Caco-2 (cell line): ENCODE results near the gene NEDD4L. TPM values are rescaled to one million over a fixed set of nuclear protein-coding genes. Genes with fewer than 3 reads are reported as not detected.

Experiments used
- BruUV-seq: library from RNA; stranded (reverse); fragments of 400-500 nt; replicated peaks from 2 replicates; lab custom pipeline; 2021; lab: Mats Ljungman, UMichigan
- CTCF ChIA-PET: fragments of 300-600 bp; sonication (Branson Sonifier 250); formaldehyde crosslinking; loops from one replicate; lab custom pipeline; 2022; ENCODE audit warnings: antibody characterized with exemption; lab: Charles Lee
- POLR2A ChIA-PET: fragments of 300-600 bp; sonication (Branson Sonifier 250); formaldehyde crosslinking; loops from one replicate; lab custom pipeline; 2022; ENCODE audit warnings: antibody characterized with exemption; lab: Charles Lee
- DNase-seq, 2 experiments: peaks; one replicate each; pipeline versions ENCODE4 v3.0.0 to v3.0.0-alpha.2; 2020 to 2022
- H3K27me3 ChIP-seq: replicated peaks from 2 replicates; pipeline ENCODE4 v1.6.0; 2011; ENCODE audit warnings: low read length; ENCODE audit not compliant: control insufficient read depth, insufficient read depth
- H3K36me3 ChIP-seq: 2 replicates; pipeline ENCODE4 v1.5.1; 2011; ENCODE audit warnings: low read length; ENCODE audit not compliant: control insufficient read depth, insufficient read depth
- H3K4me1 ChIP-seq: fragments of 250-450 bp; sonication (Bioruptor Pico); 2 replicates; pipeline ENCODE4 v1.5.1; 2020; ENCODE audit warnings: mild to moderate bottlenecking
- H3K4me3 ChIP-seq: 2 replicates; pipeline ENCODE4 v1.5.1; 2011; ENCODE audit warnings: low read depth, mild to moderate bottlenecking, control low read depth, low read length
- H3K9me3 ChIP-seq: fragments of 250-450 bp; sonication (Bioruptor Pico); 2 replicates; pipeline ENCODE4 v1.5.1; 2020; ENCODE audit warnings: mild to moderate bottlenecking, moderate library complexity
- H3K27ac Mint-ChIP-seq: one replicate; pipeline ENCODE4 v1.8.0; 2022; ENCODE audit warnings: mixed read lengths; ENCODE audit not compliant: unreplicated experiment
- H3K27me3 Mint-ChIP-seq: one replicate; pipeline ENCODE4 v1.8.0; 2022; ENCODE audit warnings: mixed read lengths; ENCODE audit not compliant: insufficient read depth, unreplicated experiment
- H3K36me3 Mint-ChIP-seq: one replicate; pipeline ENCODE4 v1.8.0; 2022; ENCODE audit warnings: mild to moderate bottlenecking, mixed read lengths; ENCODE audit not compliant: insufficient read depth, unreplicated experiment
- H3K4me1 Mint-ChIP-seq: one replicate; pipeline ENCODE4 v1.8.0; 2022; ENCODE audit warnings: low read depth, mixed read lengths; ENCODE audit not compliant: unreplicated experiment
- H3K4me3 Mint-ChIP-seq: one replicate; pipeline ENCODE4 v1.8.0; 2022; ENCODE audit warnings: mild to moderate bottlenecking, moderate library complexity, mixed read lengths; ENCODE audit not compliant: unreplicated experiment
- H3K9me3 Mint-ChIP-seq: one replicate; pipeline ENCODE4 v1.8.0; 2022; ENCODE audit warnings: mixed read lengths; ENCODE audit not compliant: unreplicated experiment
- CTCF ChIP-seq, 2 experiments: fragments of 200-600 bp in 1 of 2; IDR thresholded peaks; 1 replicate in 1 of 2; 2 replicates in 1 of 2; pipeline versions ENCODE4 v1.5.1 to v1.8.0; 2011 to 2022; ENCODE audit warnings: antibody characterized with exemption in 1 of 2, control low read depth in 1 of 2, inconsistent platforms in 1 of 2, low read depth in 1 of 2, low read length in 1 of 2, mild to moderate bottlenecking in 1 of 2, moderate library complexity in 1 of 2; ENCODE audit not compliant: insufficient read depth in 1 of 2, severe bottlenecking in 1 of 2, unreplicated experiment in 1 of 2
- intact Hi-C: fragments of 100-400 bp; cut with micrococcal nuclease; formaldehyde crosslinking; loops from one replicate; pipeline ENCODE4 v1.10.0; 2022; ENCODE audit not compliant: unreplicated experiment
- total RNA-seq: library from RNA; stranded (reverse); gene quantifications from 2 replicates; pipeline ENCODE4 v1.2.3, GENCODE V29; 2022

NEDD4L gene
- total RNA-seq, 1 experiment from 2014 or later: 85.4 TPM

GRCh38 chr18:58098706-58099105, 54.7 kb downstream of the NEDD4L start:
- no peak for TF ChIP-seq CTCF (IDR thresholded peaks at IDR 0.05; ENCODE audit: insufficient read depth in 1 of 2, low read depth in 1 of 2, low read length in 1 of 2, severe bottlenecking in 1 of 2, unreplicated experiment in 1 of 2)
- BruUV-seq: no TSS peak
- Mint-ChIP-seq H3K27ac (no peak overlapping the region), H3K36me3 (peaks cover 22% of the 10 kb centered on the region), H3K4me1 (peaks cover 17% of the 10 kb centered on the region), H3K9me3 (no peaks in the 10 kb centered on the region), H3K27me3 (no peaks in the 10 kb centered on the region), H3K4me3 (no peak overlapping the region)
- Histone ChIP-seq H3K9me3 (no peaks in the 10 kb centered on the region), H3K36me3 (no peaks in the 10 kb centered on the region), H3K4me3 (no peak overlapping the region), H3K4me1 (peaks cover 48% of the 10 kb centered on the region), H3K27me3 (no peaks in the 10 kb centered on the region)
- no peak for DNase-seq
- intact Hi-C loops: no loop called here
- CTCF ChIA-PET: no interaction called here
- POLR2A ChIA-PET: no interaction called here

- peaks cover 49% of the 10 kb centered on the region for H3K4me1 ChIP-seq
- no peaks in the 10 kb centered on the region for H3K27me3 ChIP-seq
- ChIA-PET POLR2A (no interaction called here), CTCF (interaction anchor here (1.1 kb wide), 1 partner anchor 47 kb away, joined by 3 read pairs; no protein-coding TSS in a partner anchor)
- no peaks in the 10 kb centered on the region for H3K36me3 ChIP-seq
- TF ChIP-seq CTCF (IDR thresholded peaks at IDR 0.05; ENCODE audit: insufficient read depth in 1 of 2, low read depth in 1 of 2, low read length in 1 of 2, severe bottlenecking in 1 of 2, unreplicated experiment in 1 of 2): no peak
- no peaks in the 10 kb centered on the region for H3K9me3 ChIP-seq
- no TSS peak for BruUV-seq
- Mint-ChIP-seq H3K4me1 (peaks cover 8% of the 10 kb centered on the region), H3K9me3 (no peaks in the 10 kb centered on the region), H3K27ac (no peak overlapping the region), H3K27me3 (no peaks in the 10 kb centered on the region), H3K36me3 (peaks cover 14% of the 10 kb centered on the region), H3K4me3 (no peak overlapping the region)
- no peak for DNase-seq
- intact Hi-C loops: no loop called here
- H3K4me3 ChIP-seq: no peak overlapping the region
Measured at GRCh38 chr18:58100154-58100553, 56.1 kb downstream of the NEDD4L start.

- Histone ChIP-seq H3K27me3 (no peaks in the 10 kb centered on the region), H3K9me3 (no peaks in the 10 kb centered on the region), H3K4me1 (peaks cover 45% of the 10 kb centered on the region), H3K36me3 (no peaks in the 10 kb centered on the region), H3K4me3 (no peak overlapping the region)
- ChIA-PET CTCF (no interaction called here), POLR2A (no interaction called here)
- no TSS peak for BruUV-seq
- Mint-ChIP-seq H3K36me3 (peaks cover 14% of the 10 kb centered on the region), H3K9me3 (no peaks in the 10 kb centered on the region), H3K4me3 (no peak overlapping the region), H3K4me1 (peaks cover 8% of the 10 kb centered on the region), H3K27me3 (no peaks in the 10 kb centered on the region), H3K27ac (no peak overlapping the region)
- intact Hi-C loops: no loop called here
- no peak for DNase-seq
- no peak for TF ChIP-seq CTCF (IDR thresholded peaks at IDR 0.05; ENCODE audit: insufficient read depth in 1 of 2, low read depth in 1 of 2, low read length in 1 of 2, severe bottlenecking in 1 of 2, unreplicated experiment in 1 of 2)
Measured at GRCh38 chr18:58101291-58101794, 57.3 kb downstream of the NEDD4L start.
